ENCODE measurements around the gene PCDH9.

Gene PCDH9

DNA sequence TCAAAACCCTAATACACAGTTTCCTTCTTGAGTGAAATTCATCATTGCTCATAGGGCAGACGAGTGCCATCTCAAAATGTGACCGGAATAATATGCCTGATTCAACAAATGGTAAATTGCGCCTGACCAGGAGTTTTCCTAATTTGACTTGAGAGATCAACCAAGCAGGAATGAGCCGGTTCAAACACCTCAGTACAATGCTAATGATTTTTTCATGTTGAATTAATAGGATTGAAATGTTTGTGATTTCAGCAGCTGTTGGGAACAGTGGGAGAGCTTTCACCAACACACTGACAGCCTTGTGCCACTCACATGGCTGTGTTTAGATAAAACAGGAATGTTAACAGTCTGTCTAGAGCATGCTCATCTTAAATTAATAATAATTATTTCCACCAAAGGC is 484.8 kb downstream of the PCDH9 start:
- TF ChIP-seq, protein P1, sequence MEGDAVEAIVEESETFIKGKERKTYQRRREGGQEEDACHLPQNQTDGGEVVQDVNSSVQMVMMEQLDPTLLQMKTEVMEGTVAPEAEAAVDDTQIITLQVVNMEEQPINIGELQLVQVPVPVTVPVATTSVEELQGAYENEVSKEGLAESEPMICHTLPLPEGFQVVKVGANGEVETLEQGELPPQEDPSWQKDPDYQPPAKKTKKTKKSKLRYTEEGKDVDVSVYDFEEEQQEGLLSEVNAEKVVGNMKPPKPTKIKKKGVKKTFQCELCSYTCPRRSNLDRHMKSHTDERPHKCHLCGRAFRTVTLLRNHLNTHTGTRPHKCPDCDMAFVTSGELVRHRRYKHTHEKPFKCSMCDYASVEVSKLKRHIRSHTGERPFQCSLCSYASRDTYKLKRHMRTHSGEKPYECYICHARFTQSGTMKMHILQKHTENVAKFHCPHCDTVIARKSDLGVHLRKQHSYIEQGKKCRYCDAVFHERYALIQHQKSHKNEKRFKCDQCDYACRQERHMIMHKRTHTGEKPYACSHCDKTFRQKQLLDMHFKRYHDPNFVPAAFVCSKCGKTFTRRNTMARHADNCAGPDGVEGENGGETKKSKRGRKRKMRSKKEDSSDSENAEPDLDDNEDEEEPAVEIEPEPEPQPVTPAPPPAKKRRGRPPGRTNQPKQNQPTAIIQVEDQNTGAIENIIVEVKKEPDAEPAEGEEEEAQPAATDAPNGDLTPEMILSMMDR (IDR thresholded peaks at IDR 0.05; ENCODE audit: poor library complexity, severe bottlenecking) = no peak
- Histone ChIP-seq H3K4me3 (ENCODE audit: severe bottlenecking) (no peak overlapping the region), H3K36me3 (ENCODE audit: low read depth) (no peaks in the 10 kb centered on the region), H3K9me3 (ENCODE audit: severe bottlenecking) (no peaks in the 10 kb centered on the region), H3K27ac (ENCODE audit: poor library complexity, severe bottlenecking) (no peak overlapping the region), H3K27me3 (ENCODE audit: insufficient read depth, poor library complexity, severe bottlenecking) (no peaks in the 10 kb centered on the region), H3K4me1 (ENCODE audit: insufficient read depth, poor library complexity, severe bottlenecking) (no peaks in the 10 kb centered on the region)
- ATAC-seq (ENCODE audit: low read depth) (no peak), DNase-seq (ENCODE audit: low spot score) (no peak)

DNA sequence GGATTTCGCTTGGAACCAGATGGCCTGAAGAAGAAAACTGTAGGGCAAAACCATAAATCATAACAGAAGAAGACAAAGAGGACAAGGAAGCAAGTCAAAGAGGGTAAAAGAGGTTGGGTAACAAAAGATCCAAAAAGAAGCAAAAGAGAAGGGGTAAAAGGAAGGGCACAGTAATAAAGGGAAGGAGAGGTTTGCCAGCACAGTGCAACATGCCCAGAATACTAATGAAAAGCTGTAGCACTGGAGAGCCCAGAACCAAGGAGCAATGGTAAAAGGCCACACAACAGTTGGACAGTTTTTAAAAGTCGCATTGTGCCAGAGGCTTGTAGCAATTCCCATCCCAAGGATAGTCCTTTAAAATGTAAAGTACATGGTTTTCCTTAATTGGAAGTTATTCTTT is 506.6 kb downstream of the PCDH9 start:
- DNase-seq (ENCODE audit: low spot score) (no peak), ATAC-seq (ENCODE audit: low read depth) (no peak)
- H3K27me3 ChIP-seq (ENCODE audit: insufficient read depth, poor library complexity, severe bottlenecking) = no peaks in the 10 kb centered on the region
- no peak overlapping the region for H3K4me3 ChIP-seq (ENCODE audit: severe bottlenecking)
- TF ChIP-seq, protein P1 (IDR thresholded peaks at IDR 0.05; ENCODE audit: poor library complexity, severe bottlenecking) = no peak
- H3K27ac ChIP-seq (ENCODE audit: poor library complexity, severe bottlenecking) = no peak overlapping the region
- no peaks in the 10 kb centered on the region for H3K36me3 ChIP-seq (ENCODE audit: low read depth)
- H3K9me3 ChIP-seq (ENCODE audit: severe bottlenecking) = no peaks in the 10 kb centered on the region
- H3K4me1 ChIP-seq (ENCODE audit: insufficient read depth, poor library complexity, severe bottlenecking) = no peaks in the 10 kb centered on the region

DNA sequence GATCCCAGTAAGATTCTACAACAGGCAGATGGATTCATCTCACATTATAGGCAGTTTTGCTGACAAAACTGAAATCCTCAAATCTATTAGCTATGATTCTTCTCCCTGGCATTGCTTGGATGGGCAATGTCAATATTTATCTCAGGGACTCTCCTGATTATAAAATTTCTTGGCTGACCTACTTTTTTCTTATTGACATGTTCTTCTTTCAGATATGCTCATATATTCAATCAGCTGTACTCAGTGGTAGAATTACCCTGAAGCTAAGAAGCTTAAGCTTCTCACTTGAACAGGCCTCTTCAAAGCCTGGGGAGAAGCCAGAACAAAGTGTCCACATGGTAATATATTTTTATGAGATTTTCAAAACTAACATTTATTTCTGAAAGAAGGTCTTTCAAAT is 513.6 kb downstream of the PCDH9 start:
- no peaks in the 10 kb centered on the region for H3K36me3 ChIP-seq (ENCODE audit: low read depth)
- H3K27ac ChIP-seq (ENCODE audit: poor library complexity, severe bottlenecking) = no peak overlapping the region
- no peak for ATAC-seq (ENCODE audit: low read depth)
- no peak overlapping the region for H3K4me3 ChIP-seq (ENCODE audit: severe bottlenecking)
- no peak for DNase-seq (ENCODE audit: low spot score)
- TF ChIP-seq, protein P1 (IDR thresholded peaks at IDR 0.05; ENCODE audit: poor library complexity, severe bottlenecking) = no peak
- H3K4me1 ChIP-seq (ENCODE audit: insufficient read depth, poor library complexity, severe bottlenecking) = no peaks in the 10 kb centered on the region
- H3K9me3 ChIP-seq (ENCODE audit: severe bottlenecking) = no peaks in the 10 kb centered on the region
- no peaks in the 10 kb centered on the region for H3K27me3 ChIP-seq (ENCODE audit: insufficient read depth, poor library complexity, severe bottlenecking)

DNA sequence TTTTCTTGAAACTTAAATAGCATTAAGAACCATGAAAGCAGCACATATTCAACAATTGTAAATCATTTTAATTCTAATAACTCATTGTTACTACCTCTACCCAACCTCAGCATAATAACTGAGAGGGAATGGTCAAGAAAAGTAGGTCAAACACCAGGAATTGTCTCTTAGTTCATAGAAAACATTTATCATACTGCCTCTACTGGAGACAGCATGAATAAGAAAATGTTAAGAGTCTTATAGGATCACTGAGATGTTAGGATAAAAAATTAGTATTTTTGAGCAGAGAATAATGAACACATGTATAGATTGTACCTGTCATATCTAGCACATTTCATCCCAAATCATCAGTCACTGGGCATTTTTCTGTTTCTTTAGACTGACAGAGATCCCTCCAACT is 515.3 kb downstream of the PCDH9 start:
- TF ChIP-seq, protein P1 (IDR thresholded peaks at IDR 0.05; ENCODE audit: poor library complexity, severe bottlenecking) = peak; percentile 46
- ATAC-seq (ENCODE audit: low read depth) = no peak
- no peaks in the 10 kb centered on the region for H3K9me3 ChIP-seq (ENCODE audit: severe bottlenecking)

DNA sequence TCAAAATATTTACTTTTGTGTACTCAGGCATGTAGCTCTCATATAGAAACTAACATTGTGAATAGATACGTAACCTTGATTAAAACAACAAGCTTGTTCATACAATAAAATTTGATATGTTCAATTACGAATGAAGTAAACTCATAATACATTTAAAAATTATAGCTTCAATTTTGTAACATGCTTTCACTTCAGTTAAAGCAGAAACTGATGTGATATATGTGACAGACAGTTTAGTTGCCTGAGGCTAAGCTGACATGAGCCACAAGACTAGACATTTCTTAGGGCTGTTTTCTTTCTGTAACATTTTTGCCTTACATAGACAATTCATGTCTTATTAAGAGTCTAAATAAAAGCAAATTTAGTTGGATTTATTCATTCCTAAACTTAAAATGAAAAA is 526.0 kb downstream of the PCDH9 start:
- no peaks in the 10 kb centered on the region for H3K36me3 ChIP-seq (ENCODE audit: low read depth)
- TF ChIP-seq, protein P1 (IDR thresholded peaks at IDR 0.05; ENCODE audit: poor library complexity, severe bottlenecking) = no peak
- H3K9me3 ChIP-seq (ENCODE audit: severe bottlenecking) = no peaks in the 10 kb centered on the region
- no peaks in the 10 kb centered on the region for H3K4me1 ChIP-seq (ENCODE audit: insufficient read depth, poor library complexity, severe bottlenecking)
- no peaks in the 10 kb centered on the region for H3K27me3 ChIP-seq (ENCODE audit: insufficient read depth, poor library complexity, severe bottlenecking)
- no peak for ATAC-seq (ENCODE audit: low read depth)
- H3K27ac ChIP-seq (ENCODE audit: poor library complexity, severe bottlenecking) = no peak overlapping the region
- no peak overlapping the region for H3K4me3 ChIP-seq (ENCODE audit: severe bottlenecking)
- DNase-seq (ENCODE audit: low spot score) = no peak

More for the DNA sequence above, 515.3 kb downstream of the PCDH9 start:
- no peak for DNase-seq (ENCODE audit: low spot score)
- no peak overlapping the region for H3K27ac ChIP-seq (ENCODE audit: poor library complexity, severe bottlenecking)
- no peaks in the 10 kb centered on the region for H3K27me3 ChIP-seq (ENCODE audit: insufficient read depth, poor library complexity, severe bottlenecking)
- no peaks in the 10 kb centered on the region for H3K4me1 ChIP-seq (ENCODE audit: insufficient read depth, poor library complexity, severe bottlenecking)
- H3K36me3 ChIP-seq (ENCODE audit: low read depth) = no peaks in the 10 kb centered on the region
- no peak overlapping the region for H3K4me3 ChIP-seq (ENCODE audit: severe bottlenecking)
